Measurements from ENCODE around the gene RFWD3.

GRCh38 chr16:74608381-74608780 lies 58.3 kb downstream of the RFWD3 start:
- TF ChIP-seq CTCF (IDR thresholded peaks at IDR 0.05), result no peak
- no peak for TF ChIP-seq POLR2A (IDR thresholded peaks at IDR 0.05)
